Astrocyte of the spinal cord (primary cell): Measurements from ENCODE around the gene RPL12.

ENCODE experiments used
- DNase-seq: peaks from one replicate; pipeline ENCODE4 v3.0.0; 2011; ENCODE audit warnings: low read depth, low spot score
- H3K4me3 ChIP-seq: 2 replicates; pipeline ENCODE4 v1.5.1; 2011; ENCODE audit warnings: low read depth, mild to moderate bottlenecking, low read length, moderate library complexity
- in situ Hi-C: cut with HindIII; loops from 2 replicates; pipeline ENCODE4 v1.10.0; 2017; ENCODE audit warnings: low sequenced_read_pairs
- TF ChIP-seq, protein P1 (sequence below): IDR thresholded peaks from 2 replicates; pipeline ENCODE4 v1.5.1; 2012; ENCODE audit warnings: low read depth, mild to moderate bottlenecking, low read length, inconsistent platforms

Gene RPL12

DNA sequence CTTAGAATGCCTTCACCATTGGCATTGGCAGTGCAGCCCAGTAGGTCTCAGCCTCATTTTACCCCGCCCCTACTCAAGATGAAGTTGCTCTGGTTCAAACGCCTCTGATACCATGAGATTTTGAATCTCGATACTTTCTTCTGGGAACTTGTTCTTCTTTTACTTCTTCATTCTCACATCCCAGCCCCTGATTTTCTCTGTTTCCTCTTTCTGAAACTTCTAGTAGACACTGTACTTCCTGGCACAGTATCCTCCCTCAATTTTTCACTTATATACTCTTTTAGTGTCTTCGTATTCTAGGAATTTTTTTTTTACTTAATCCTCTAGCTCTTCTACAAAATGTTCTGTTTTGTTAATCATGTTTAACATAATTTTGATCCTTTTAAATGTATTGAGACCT lies 40.1 kb downstream of the RPL12 start:
- H3K4me3 ChIP-seq = no peak overlapping the region
- TF ChIP-seq, protein P1, sequence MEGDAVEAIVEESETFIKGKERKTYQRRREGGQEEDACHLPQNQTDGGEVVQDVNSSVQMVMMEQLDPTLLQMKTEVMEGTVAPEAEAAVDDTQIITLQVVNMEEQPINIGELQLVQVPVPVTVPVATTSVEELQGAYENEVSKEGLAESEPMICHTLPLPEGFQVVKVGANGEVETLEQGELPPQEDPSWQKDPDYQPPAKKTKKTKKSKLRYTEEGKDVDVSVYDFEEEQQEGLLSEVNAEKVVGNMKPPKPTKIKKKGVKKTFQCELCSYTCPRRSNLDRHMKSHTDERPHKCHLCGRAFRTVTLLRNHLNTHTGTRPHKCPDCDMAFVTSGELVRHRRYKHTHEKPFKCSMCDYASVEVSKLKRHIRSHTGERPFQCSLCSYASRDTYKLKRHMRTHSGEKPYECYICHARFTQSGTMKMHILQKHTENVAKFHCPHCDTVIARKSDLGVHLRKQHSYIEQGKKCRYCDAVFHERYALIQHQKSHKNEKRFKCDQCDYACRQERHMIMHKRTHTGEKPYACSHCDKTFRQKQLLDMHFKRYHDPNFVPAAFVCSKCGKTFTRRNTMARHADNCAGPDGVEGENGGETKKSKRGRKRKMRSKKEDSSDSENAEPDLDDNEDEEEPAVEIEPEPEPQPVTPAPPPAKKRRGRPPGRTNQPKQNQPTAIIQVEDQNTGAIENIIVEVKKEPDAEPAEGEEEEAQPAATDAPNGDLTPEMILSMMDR = no peak
- DNase-seq = no peak
- in situ Hi-C loops = no loop called here

DNA sequence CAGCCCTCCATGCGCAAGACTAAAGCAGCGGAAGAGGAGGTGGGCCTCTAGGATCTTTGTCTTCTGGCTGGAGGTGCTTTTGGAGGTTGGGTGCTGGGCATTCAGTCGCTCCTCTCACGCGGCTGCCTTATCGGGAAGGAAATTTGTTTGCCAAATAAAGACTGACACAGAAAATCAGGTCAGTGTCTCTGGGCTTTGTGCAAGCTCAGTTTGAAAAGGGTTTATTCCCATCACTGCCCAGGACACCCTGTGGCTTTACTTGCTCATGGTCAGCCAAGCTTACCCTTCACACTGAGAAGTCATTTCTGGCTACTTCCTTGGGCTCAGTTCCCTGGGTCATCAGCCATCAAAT lies 43.7 kb downstream of the RPL12 start:
- DNase-seq = no peak
- no peak overlapping the region for H3K4me3 ChIP-seq
- in situ Hi-C loops = no loop called here
- TF ChIP-seq, protein P1 = no peak

DNA sequence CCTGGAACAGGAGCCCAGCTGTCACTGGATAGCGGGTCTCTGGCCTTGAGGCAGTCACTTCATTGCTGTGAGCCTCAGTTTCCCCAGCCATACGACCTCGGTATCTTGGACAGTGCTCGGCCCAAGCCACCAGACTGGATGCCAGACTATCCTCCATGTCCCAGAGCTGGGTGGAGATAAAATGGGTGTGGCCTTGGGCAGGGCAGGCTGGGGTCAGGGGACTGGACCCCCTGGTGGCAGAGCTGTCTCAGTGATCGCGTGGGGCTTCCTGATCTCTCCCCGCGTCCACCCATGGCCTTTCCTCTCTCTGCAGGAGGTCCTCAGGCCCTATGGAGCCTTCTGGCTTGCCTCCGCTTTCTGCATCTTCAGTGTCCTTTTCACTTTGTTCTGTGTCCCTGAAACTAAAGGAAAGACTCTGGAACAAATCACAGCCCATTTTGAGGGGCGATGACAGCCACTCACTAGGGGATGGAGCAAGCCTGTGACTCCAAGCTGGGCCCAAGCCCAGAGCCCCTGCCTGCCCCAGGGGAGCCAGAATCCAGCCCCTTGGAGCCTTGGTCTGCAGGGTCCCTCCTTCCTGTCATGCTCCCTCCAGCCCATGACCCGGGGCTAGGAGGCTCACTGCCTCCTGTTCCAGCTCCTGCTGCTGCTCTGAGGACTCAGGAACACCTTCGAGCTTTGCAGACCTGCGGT lies 44.3 kb downstream of the RPL12 start:
- H3K4me3 ChIP-seq = no peak overlapping the region
- TF ChIP-seq, protein P1 = no peak
- in situ Hi-C loops = no loop called here
- DNase-seq = no peak

DNA sequence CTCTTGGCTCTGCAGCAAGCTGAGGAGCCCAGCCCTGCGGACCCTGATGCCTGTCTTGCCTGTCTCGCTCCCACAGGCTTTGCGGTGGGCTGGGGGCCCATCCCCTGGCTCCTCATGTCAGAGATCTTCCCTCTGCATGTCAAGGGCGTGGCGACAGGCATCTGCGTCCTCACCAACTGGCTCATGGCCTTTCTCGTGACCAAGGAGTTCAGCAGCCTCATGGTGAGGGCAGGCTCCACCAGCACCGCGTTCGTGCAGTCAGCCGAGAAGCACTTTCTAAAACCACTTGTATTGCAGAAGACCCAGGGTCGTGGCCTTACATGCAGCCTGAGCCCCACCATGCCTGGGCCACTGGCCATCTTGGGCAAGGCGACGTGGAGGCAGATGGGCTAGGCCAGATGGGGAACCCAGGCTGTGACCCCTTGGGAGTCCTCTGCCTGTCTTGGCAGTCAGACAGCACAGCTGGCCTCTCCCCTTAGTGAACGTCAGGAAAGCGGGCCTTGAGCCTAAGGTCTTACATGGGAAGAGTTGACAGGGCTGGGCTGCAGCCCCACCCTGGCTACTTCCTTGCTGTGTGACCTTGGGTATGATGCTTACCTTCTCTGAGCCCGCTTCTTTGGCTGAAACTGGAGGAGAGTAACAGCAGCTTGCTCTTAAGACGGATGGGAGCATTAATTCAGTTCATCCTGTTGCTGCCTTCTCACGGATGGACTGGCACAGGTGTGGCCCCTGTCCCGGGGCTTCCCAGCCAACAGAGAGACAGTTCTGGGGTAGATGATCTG lies 45.7 kb downstream of the RPL12 start:
- in situ Hi-C loops = no loop called here
- TF ChIP-seq, protein P1 = no peak
- no peak for DNase-seq
- H3K4me3 ChIP-seq = no peak overlapping the region

DNA sequence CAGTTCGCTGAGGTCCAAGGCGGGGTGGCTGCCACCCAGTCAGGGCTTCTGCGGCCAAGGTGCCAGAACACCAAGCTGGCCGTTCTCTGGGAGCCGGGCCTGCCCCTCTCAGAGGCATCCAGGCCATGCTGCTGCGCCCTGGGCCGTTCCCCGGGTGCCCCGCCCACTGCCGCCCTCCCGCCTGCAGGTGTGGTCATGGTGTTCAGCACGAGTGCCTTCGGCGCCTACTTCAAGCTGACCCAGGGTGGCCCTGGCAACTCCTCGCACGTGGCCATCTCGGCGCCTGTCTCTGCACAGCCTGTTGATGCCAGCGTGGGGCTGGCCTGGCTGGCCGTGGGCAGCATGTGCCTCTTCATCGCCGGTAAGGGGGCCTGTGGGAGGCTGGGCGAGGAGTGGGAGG lies 46.6 kb downstream of the RPL12 start:
- TF ChIP-seq, protein P1 = no peak
- DNase-seq = no peak
- H3K4me3 ChIP-seq = no peak overlapping the region
- in situ Hi-C loops = no loop called here

DNA sequence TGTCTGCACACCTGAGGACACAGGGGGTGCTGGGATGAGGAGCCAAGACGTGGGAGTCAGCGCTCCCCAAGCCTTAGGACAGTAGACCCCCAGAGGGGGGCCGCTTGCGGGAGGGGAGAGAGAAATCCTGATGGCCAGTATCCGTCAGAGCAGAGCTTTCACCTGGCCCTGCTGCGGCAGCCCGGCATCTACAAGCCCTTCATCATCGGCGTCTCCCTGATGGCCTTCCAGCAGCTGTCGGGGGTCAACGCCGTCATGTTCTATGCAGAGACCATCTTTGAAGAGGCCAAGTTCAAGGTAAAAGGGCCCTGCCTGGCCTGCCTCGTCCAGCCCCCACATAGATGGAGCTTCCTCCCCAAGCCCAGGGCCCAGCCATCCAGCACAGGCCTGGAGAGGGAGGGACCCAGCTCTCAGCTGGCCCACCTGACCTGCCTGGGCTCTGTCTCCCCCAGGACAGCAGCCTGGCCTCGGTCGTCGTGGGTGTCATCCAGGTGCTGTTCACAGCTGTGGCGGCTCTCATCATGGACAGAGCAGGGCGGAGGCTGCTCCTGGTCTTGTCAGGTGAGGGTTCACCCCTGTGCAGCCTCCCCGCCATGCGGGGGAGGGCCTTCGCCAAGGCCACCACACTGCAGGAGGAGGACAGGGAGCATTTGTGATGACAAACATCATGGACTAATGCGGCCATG lies 47.6 kb downstream of the RPL12 start:
- in situ Hi-C loops = no loop called here
- TF ChIP-seq, protein P1 = no peak
- no peak for DNase-seq
- no peak overlapping the region for H3K4me3 ChIP-seq
